ENCODE measurements around the gene NTNG1. TPM values are rescaled to one million over a fixed set of nuclear protein-coding genes. Genes with fewer than 3 reads are reported as not detected.
A peak's percentile ranks its signal among the peaks of the same experiment; 100 is the strongest.

The NTNG1 gene
- total and polyA plus RNA-seq, 5 experiments from 2014 or later = not detected

DNA sequence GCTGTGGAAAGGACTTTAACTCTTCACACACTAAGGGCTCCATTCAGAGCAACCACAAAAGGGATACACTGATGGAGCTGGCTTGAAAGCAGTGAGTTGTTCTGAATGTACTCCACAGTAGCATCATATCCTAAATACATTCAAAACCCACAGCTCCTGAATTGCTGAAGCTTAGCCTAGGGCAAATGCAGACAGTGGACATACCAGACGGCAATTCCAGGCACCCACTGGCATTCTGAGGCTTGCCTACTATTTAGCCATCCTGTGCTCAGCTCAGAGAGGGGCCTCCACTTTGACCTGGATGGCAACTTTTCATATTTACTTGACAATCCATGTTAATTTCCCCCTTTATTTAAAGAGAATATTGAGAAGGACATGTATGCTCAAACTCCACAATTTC is 303.5 kb downstream of the NTNG1 start:
- no peak for DNase-seq
- H3K9me3 Mint-ChIP-seq = no peaks in the 10 kb centered on the region
- peaks cover 0 to 12% (median 8%) of the 10 kb centered on the region in 4 donors for H3K4me1 Mint-ChIP-seq
- POLR2A ChIA-PET = no interaction called here
- peaks cover 0 to 4% (median 0%) of the 10 kb centered on the region in 5 donors for H3K27me3 Mint-ChIP-seq
- no peaks in the 10 kb centered on the region for H3K36me3 Mint-ChIP-seq
- no peak overlapping the region for H3K4me3 Mint-ChIP-seq
- no peak overlapping the region for H3K27ac Mint-ChIP-seq
- no peak for ATAC-seq

DNA sequence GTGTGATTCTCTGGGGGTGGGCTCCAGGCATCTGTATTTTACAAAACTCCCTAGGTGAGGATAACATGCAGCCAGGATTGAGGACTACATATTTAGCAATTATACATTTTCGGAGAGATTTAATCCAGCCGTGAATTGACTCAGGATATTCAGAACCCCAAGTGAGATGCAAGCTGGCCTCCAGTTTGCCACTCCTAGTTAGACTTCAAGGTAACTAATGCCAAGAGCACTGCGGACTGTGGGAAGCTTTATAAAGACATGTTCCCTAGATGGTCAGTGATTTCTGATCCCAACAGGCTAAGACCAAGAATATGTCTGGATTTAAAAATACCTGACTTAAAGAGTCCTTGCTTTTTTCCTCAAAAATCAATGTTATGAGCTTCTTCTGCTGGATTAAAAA is 308.5 kb downstream of the NTNG1 start:
- peaks cover 0 to 29% (median 0%) of the 10 kb centered on the region in 4 donors for H3K4me1 Mint-ChIP-seq
- ATAC-seq (no peak), DNase-seq (no peak)
- POLR2A ChIA-PET = interaction anchor here (0.5 kb wide), 1 partner anchor 138 kb away, joined by 3 read pairs; no protein-coding TSS in a partner anchor
- no peak overlapping the region for H3K27ac Mint-ChIP-seq
- no peak overlapping the region for H3K4me3 Mint-ChIP-seq
- H3K36me3 Mint-ChIP-seq = no peaks in the 10 kb centered on the region
- H3K9me3 Mint-ChIP-seq = no peaks in the 10 kb centered on the region
- H3K27me3 Mint-ChIP-seq = peaks cover 0 to 5% (median 0%) of the 10 kb centered on the region in 5 donors

DNA sequence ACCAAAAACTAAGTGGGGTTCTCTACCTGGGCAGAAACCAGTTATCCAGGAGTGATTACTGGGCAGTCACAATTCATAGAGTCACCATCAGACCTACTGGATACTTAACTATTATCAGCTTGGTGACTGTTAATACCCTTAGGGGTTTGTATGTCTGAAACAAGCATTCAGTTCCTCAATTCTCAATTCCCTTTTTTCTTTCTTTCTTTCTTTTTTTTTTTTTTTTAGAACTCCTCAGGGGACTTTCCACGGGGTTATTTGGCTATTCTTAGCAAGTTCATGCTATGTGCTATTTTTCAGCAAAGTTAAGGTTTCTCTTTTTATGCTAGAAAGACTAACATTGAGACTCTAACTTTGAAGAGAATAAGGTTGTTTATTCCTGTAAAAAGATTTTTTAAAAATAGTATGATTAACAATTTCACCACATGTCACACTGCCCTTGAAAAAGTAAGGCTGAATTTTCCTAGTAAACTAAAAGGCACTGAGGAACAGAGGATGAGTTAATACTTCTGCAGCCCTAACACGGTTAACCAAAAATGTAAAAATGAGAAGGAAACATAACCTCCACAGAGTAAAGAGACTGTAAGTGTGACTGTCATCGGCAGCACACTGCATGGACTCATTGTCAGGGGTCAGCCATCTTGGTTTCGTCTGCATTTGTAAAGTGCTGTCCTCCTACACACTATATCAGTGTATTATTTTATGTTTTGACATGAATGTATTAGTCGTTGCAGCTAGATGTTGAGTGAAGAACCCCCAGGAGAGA is 310.2 kb downstream of the NTNG1 start:
- Mint-ChIP-seq H3K4me1 (peaks cover 0 to 34% (median 0%) of the 10 kb centered on the region in 4 donors), H3K27me3 (peaks cover 0 to 10% (median 3%) of the 10 kb centered on the region in 5 donors), H3K27ac (peak overlapping the region in 2 of 10 donors; percentile 7 to 58), H3K4me3 (peak overlapping the region in 1 of 10 donors; percentile 26), H3K36me3 (no peaks in the 10 kb centered on the region), H3K9me3 (no peaks in the 10 kb centered on the region)
- ATAC-seq (peak in 1 of 2 donors; percentile 30), DNase-seq (no peak)
- POLR2A ChIA-PET = no interaction called here

DNA sequence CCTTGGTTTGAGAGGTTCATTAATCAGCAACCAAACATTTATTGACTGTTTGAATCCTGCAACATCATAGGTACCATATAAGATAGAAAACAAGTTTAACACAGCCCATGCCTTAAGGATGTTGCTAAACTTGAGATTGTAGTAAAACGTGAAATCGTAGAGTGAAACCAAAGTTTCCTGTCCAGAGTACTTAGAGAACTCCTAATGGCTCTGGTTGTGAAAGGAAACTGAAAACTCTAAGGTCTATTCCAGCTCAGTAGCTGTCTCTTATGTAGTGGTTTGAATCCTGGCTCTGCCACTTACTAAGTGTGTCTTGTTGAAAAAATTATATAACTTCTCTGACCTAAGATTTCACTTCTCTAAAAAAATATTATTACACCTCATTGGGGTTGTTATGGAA is 310.9 kb downstream of the NTNG1 start:
- no peak for DNase-seq
- no peaks in the 10 kb centered on the region for H3K9me3 Mint-ChIP-seq
- peaks cover 0 to 10% (median 3%) of the 10 kb centered on the region in 5 donors for H3K27me3 Mint-ChIP-seq
- peak overlapping the region in 1 of 10 donors; percentile 7 for H3K27ac Mint-ChIP-seq
- POLR2A ChIA-PET = no interaction called here
- H3K4me1 Mint-ChIP-seq = peaks cover 0 to 34% (median 0%) of the 10 kb centered on the region in 4 donors
- no peaks in the 10 kb centered on the region for H3K36me3 Mint-ChIP-seq
- no peak overlapping the region for H3K4me3 Mint-ChIP-seq
- no peak for ATAC-seq

DNA sequence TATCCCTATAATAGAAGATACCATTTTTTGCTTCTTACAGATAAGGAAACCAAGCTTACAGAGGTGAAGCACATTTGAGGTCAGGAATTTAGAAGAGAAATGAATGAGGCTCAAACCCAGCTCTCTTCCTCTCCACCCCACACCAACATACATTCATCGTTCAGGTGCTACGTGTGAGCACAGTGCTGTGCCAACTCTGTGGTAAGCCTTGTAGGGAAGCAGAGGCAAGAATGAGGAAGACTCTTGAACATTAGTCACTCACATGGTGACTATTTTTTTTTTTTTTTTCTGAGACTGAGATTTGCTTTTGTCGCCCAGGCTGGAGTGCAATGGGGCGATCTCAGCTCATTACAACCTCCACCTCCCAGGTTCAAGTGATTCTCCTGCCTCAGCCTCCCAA is 314.0 kb downstream of the NTNG1 start:
- no peak for ATAC-seq
- no peaks in the 10 kb centered on the region for H3K36me3 Mint-ChIP-seq
- peak overlapping the region in 1 of 10 donors; percentile 25 for H3K27ac Mint-ChIP-seq
- no peak overlapping the region for H3K4me3 Mint-ChIP-seq
- peaks cover 0 to 10% (median 4%) of the 10 kb centered on the region in 5 donors for H3K27me3 Mint-ChIP-seq
- H3K9me3 Mint-ChIP-seq = no peaks in the 10 kb centered on the region
- POLR2A ChIA-PET = no interaction called here
- H3K4me1 Mint-ChIP-seq = peaks cover 0 to 29% (median 0%) of the 10 kb centered on the region in 4 donors
- DNase-seq = no peak

DNA sequence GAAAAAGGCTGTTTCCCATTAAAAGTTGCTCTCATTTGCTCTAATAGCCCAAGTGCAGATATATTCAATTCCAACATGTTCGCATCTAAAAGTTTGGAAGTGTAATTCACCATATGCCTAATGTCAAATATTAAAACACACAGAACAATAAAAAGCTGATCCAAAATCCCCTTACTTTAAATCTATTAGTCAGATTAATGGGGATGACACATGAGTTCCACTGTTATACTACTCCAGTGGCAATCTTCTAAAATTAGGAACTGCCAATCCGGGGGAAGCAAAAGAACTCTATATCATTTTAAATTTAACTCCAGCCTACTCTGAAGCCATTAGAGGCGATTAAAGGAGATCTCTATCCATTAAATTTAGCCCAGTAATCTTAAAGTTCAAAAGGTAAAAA is 317.1 kb downstream of the NTNG1 start:
- DNase-seq (no peak), ATAC-seq (no peak)
- Mint-ChIP-seq H3K4me3 (no peak overlapping the region), H3K36me3 (no peaks in the 10 kb centered on the region), H3K27me3 (peaks cover 3 to 12% (median 10%) of the 10 kb centered on the region in 5 donors), H3K4me1 (peaks cover 0 to 9% (median 0%) of the 10 kb centered on the region in 4 donors), H3K27ac (no peak overlapping the region), H3K9me3 (no peaks in the 10 kb centered on the region)
- POLR2A ChIA-PET = no interaction called here

DNA sequence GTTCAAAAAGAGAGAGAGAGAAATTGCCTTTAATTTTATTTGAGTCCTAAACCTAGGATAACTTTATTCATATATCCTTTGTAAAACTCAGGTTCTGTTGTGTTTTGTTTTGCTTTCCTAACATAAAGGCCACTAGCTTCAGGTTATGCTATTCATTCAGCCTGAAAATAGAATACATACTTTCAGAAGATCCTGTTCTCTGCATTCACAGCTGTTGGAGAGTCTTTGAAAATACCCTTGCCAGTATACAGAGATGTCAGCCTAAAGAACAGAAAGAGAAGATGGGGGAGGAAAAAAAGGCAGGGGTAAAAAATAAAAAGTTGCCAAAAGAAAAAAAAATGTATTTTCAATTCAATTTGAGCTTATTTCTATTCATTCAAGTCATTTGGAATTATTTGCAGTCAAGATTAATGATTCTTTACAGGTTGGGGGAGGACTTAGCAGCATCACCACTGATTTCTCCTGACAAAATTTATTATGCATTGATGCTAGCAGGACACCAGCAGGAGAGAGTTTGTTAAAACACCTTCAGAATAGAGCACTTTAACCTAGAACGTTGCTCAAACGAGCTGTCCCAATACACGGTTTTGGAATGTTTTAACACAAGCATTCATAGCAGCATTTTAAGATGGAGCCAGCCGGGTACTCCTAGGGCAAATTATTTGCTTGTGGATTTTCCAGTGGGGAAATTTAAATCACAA is 318.5 kb downstream of the NTNG1 start:
- POLR2A ChIA-PET = no interaction called here
- peaks cover 3 to 13% (median 9%) of the 10 kb centered on the region in 5 donors for H3K27me3 Mint-ChIP-seq
- DNase-seq (no peak), ATAC-seq (no peak)
- H3K36me3 Mint-ChIP-seq = no peaks in the 10 kb centered on the region
- no peak overlapping the region for H3K27ac Mint-ChIP-seq
- H3K4me1 Mint-ChIP-seq = peaks cover 0 to 9% (median 0%) of the 10 kb centered on the region in 4 donors
- H3K9me3 Mint-ChIP-seq = no peaks in the 10 kb centered on the region
- H3K4me3 Mint-ChIP-seq = no peak overlapping the region

DNA sequence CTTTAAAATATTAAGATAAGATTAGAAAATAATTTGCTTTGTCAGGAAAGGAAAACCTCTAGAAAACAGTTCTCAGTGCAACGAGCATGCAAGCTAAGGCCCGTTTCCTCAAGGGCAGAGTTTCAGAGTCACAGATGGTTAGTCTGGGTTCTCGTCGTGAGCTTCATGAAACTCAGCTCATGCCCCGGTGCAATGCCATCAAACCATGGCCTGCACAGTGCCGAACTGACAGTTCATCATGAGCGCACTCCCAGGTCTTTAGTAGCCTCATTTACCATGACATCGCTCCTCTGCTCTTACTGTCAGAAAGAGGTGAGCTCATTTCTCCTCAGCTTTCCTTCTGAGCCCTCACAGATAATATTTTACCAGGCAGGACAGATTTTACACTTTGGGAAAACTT is 319.2 kb downstream of the NTNG1 start:
- H3K9me3 Mint-ChIP-seq = no peaks in the 10 kb centered on the region
- H3K27ac Mint-ChIP-seq = no peak overlapping the region
- POLR2A ChIA-PET = no interaction called here
- peaks cover 3 to 20% (median 5%) of the 10 kb centered on the region in 5 donors for H3K27me3 Mint-ChIP-seq
- DNase-seq (no peak), ATAC-seq (no peak)
- no peak overlapping the region for H3K4me3 Mint-ChIP-seq
- H3K4me1 Mint-ChIP-seq = peaks cover 0 to 4% (median 0%) of the 10 kb centered on the region in 4 donors
- H3K36me3 Mint-ChIP-seq = no peaks in the 10 kb centered on the region

DNA sequence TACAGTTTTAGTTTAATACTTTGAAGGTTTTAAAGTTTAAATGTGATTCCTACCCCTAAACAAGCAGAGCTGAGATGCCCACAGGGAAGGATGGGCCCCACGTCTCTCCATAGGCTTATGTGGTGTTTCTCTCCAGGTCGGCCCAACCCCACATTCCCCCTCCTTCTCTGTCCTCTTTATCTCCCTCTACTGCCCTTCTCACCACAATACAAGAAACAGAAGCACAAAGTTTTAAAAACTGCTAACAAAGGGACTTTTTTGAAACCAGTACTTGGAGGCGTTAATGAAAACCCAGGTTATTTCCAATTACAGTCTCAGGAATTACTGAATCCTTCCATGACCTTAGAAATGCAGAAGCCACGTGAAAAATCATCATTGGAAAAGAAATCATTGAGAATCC is 324.0 kb downstream of the NTNG1 start:
- Mint-ChIP-seq H3K27me3 (peaks cover 7 to 42% (median 11%) of the 10 kb centered on the region in 5 donors), H3K27ac (no peak overlapping the region), H3K4me1 (peaks cover 0 to 4% (median 0%) of the 10 kb centered on the region in 4 donors), H3K36me3 (no peaks in the 10 kb centered on the region), H3K4me3 (no peak overlapping the region), H3K9me3 (no peaks in the 10 kb centered on the region)
- DNase-seq (no peak), ATAC-seq (no peak)
- POLR2A ChIA-PET = no interaction called here

DNA sequence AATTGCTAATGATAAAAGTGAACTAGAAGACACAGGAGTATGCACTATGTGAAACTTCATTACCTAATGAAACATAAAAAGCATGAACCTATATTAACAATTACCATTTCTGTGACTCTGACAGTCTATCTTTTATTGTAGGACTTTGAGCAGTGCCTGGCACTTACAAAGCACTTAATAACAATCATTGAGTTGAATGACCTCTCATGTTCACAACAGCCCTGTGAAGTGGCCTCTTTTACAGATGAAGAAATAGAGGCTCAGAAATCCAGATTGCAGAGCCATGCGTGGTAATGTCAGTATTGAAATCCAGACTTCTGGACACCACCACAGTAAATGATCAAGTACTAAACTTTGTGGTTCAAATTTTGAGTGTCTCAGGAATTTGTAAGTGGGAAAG is 326.4 kb downstream of the NTNG1 start:
- Mint-ChIP-seq H3K27ac (no peak overlapping the region), H3K27me3 (peaks cover 5 to 30% (median 10%) of the 10 kb centered on the region in 5 donors), H3K4me3 (no peak overlapping the region), H3K9me3 (no peaks in the 10 kb centered on the region), H3K4me1 (no peaks in the 10 kb centered on the region), H3K36me3 (no peaks in the 10 kb centered on the region)
- POLR2A ChIA-PET = no interaction called here
- no peak for DNase-seq
- no peak for ATAC-seq

DNA sequence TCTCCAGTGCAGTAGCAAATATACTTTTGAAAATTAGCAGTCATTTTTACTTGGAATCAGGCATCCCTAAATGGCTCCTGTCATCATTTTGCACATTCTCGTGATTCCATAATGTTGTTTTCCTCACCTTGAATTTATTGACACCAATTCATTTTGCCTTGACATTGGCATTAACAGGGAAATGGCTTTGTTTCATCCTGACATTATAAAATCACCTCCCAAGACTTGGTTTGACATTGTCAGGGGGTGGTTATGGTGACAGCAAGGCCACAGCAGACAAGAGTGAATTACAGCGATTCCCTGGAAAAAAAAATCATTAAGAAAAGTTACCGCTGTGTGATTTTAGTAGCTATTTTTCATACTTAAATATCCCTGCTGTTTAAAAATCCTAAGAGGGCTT is 327.0 kb downstream of the NTNG1 start:
- POLR2A ChIA-PET = no interaction called here
- DNase-seq (no peak), ATAC-seq (no peak)
- Mint-ChIP-seq H3K36me3 (no peaks in the 10 kb centered on the region), H3K27me3 (peaks cover 6 to 35% (median 13%) of the 10 kb centered on the region in 5 donors), H3K4me3 (no peak overlapping the region), H3K27ac (no peak overlapping the region), H3K4me1 (no peaks in the 10 kb centered on the region), H3K9me3 (no peaks in the 10 kb centered on the region)

DNA sequence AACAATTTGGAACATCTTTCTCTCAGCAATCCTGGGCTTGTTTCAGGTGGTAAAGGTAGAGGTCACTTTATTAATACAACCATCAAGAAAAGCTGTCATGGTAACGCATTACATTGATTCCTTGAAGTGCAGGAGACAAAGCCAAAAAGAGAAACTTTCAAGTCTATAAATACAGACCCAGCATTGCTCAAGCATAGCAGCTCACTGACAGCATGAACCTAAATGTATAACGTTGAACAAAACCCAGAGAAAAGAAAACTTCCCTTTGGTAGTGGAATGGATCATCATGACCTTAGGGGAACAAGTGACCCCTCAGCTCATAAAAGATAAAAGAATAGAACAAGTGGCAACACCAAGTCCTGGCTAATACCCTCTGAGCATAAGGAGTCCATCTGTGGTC is 332.2 kb downstream of the NTNG1 start:
- ATAC-seq = no peak
- no peak overlapping the region for H3K4me3 Mint-ChIP-seq
- DNase-seq = no peak

DNA sequence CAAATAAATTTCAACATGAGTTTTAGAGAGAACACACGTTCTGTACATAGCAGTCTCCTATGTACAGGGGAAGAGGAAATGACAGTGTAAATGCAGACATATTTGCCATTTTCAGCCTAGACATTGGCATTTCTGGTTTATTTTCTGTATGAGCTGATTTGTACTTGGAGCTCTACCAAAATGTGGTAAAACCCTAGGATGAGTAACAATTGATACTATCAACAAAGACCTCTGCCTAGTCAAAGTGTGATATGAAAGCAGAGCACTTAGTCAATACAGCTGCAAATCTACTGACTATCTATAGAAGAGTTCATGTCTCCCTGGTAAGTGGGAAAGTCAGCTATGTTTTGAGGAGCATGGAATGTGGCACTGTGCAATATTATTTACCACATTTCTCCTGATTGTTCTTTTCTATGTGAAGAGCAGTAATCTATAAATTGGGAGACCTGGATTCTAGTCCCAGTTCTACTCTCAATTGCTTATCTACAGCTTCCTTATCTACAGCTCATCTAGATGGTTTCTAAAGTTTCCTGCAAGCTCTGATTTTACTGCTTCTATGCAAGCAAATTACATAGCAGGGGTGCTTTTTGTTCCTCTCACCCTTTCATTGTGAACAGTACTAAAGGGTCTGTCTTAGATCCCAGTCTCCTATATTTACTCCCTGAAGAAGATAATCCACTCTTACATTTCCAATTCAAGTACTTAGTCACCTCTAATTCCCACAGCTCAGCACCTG is 334.2 kb downstream of the NTNG1 start:
- Mint-ChIP-seq H3K27ac (no peak overlapping the region), H3K4me1 (no peaks in the 10 kb centered on the region), H3K27me3 (peaks cover 8 to 22% (median 11%) of the 10 kb centered on the region in 5 donors), H3K4me3 (no peak overlapping the region), H3K36me3 (no peaks in the 10 kb centered on the region), H3K9me3 (no peaks in the 10 kb centered on the region)
- POLR2A ChIA-PET = interaction anchor here (0.6 kb wide), 1 partner anchor 71 kb away, joined by 4 read pairs; no protein-coding TSS in a partner anchor
- no peak for ATAC-seq
- DNase-seq = no peak

More for the DNA sequence above, 332.2 kb downstream of the NTNG1 start:
- no peak overlapping the region for H3K27ac Mint-ChIP-seq
- H3K36me3 Mint-ChIP-seq = no peaks in the 10 kb centered on the region
- H3K9me3 Mint-ChIP-seq = no peaks in the 10 kb centered on the region
- POLR2A ChIA-PET = no interaction called here
- H3K27me3 Mint-ChIP-seq = peaks cover 5 to 22% (median 7%) of the 10 kb centered on the region in 5 donors
- H3K4me1 Mint-ChIP-seq = no peaks in the 10 kb centered on the region

All from naive thymus-derived CD8-positive, alpha-beta T cell (primary cell).